Stimulated activated naive B cell treated with anti-CD40 and anti-IgM and Interleukin-4, amounts not matched to agents 10 μg/mL and 1 μg/mL and 100 μg/mL, for 72 hours (primary cell): ENCODE measurements around the gene INPP5K.

Experiments used
- ATAC-seq, 2 donors: fragments of 150-1000 bp; cut with Tn5 transposase; replicated peaks; 2 replicates each; pipeline ENCODE4 v1.10.0; 2021; ENCODE audit warnings: moderate library complexity in 1 of 2
- DNase-seq: peaks from one replicate; pipeline ENCODE4 v3.0.0; 2021
- H3K27ac Mint-ChIP-seq: one replicate; pipeline ENCODE4 v1.8.0; 2022; ENCODE audit warnings: mild to moderate bottlenecking, mixed read lengths
- H3K27me3 Mint-ChIP-seq, 2 donors: one replicate each; pipeline ENCODE4 v1.8.0; 2022; ENCODE audit warnings: mixed read lengths in 2 of 2
- H3K36me3 Mint-ChIP-seq, 2 donors: one replicate each; pipeline ENCODE4 v1.8.0; 2022; ENCODE audit warnings: mixed read lengths in 2 of 2, mild to moderate bottlenecking in 1 of 2
- H3K4me1 Mint-ChIP-seq, 2 donors: one replicate each; pipeline ENCODE4 v1.8.0; 2022; ENCODE audit warnings: mixed read lengths in 2 of 2, mild to moderate bottlenecking in 1 of 2
- H3K4me3 Mint-ChIP-seq, 2 donors: one replicate each; pipeline ENCODE4 v1.8.0; 2022; ENCODE audit warnings: mild to moderate bottlenecking in 2 of 2, mixed read lengths in 2 of 2, moderate library complexity in 1 of 2
- H3K9me3 Mint-ChIP-seq, 2 donors: one replicate each; pipeline ENCODE4 v1.8.0; 2022; ENCODE audit warnings: mixed read lengths in 2 of 2, mild to moderate bottlenecking in 1 of 2

INPP5K gene

DNA sequence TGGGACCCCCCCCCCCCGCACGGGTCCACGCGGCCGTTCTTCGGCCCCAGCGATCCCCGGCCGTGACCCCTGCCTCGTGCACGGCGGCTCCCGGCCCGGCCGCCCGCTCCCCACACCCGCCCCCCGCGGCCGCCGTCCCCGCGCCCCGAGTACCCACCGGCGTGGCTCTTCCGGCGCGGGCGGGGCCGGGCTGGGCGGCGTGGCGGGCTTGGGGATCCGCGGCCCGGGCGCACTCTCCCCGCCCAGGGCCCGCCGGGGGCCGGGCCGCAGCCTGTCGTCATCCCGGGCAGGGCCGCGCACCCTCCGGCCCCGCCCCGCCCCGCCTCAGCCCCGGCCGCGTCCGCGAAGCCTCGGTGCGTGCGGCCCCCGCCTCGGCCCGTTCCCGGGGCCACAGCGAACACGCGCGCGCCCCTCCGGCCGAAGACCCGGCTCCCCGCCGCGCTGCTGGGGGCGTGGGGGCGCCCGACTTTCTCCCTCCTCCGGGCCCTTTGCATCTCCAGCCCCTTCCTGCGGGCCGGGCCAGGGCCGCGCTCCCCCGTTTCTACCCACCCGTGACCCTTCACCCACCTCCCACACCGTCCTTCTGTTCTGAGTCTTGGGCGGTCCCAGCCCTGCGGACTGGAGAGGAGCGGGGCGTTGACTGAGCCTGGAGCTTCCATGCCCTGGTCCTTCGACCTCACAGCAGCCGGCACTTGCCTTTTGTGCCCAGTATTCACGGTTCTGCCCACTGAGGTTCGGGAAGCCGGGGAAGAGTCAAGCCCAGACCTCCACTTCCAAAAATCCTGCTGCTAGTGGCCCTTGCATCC lies 24.8 kb downstream of the INPP5K start:
- peak overlapping the region; percentile 94 for H3K27ac Mint-ChIP-seq
- ATAC-seq (peak; percentile 60 to 68), DNase-seq (no peak)

DNA sequence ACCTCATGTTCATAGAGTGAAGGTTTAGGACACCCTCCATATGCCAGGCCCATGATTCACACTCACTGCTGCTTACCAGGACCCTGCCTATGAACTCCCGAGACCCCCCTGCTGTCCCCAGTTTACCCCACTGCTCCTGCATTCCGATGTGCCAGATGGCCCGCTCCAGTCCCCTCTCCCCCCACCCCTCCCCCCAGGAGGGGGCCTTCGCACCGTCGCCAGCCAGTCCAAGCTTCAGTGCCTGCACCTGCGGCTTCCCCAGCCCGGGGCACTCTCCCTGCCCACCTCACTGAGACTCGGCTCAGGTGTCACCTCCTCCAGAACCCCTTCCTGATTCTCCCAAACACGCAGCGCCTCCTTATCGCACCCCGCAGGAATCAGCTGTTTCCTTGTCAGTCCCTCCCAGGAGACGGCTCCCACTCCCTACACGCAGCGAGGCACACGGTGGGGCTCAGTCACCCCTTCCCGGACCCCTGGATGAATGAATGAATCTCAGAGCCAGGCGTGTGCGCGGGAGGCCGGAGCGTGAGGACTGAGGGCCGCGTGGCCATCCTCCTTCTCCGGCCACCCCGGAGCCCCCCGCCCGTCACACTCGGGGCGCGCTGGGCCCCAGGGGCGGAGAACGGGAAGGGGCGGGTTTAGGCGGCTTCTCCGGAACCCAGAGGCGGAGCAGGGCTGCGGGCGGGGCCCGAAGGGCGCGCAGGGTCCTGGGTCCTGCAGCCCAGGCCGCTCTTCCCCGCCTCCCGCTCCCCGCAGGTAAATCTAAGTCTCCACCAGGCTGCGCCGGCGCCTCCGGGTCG lies 25.6 kb downstream of the INPP5K start:
- Mint-ChIP-seq H3K9me3 (no peaks in the 10 kb centered on the region), H3K27me3 (no peaks in the 10 kb centered on the region), H3K36me3 (peaks cover 9 to 14% of the 10 kb centered on the region in 2 donors), H3K27ac (peak overlapping the region; percentile 92), H3K4me1 (peaks cover 35 to 67% of the 10 kb centered on the region in 2 donors), H3K4me3 (peak overlapping the region; percentile 93 to 95)
- ATAC-seq (peak; percentile 59 to 67), DNase-seq (no peak)

More for the DNA sequence above, 24.8 kb downstream of the INPP5K start:
- H3K27me3 Mint-ChIP-seq = no peaks in the 10 kb centered on the region
- no peaks in the 10 kb centered on the region for H3K9me3 Mint-ChIP-seq
- peaks cover 10 to 14% of the 10 kb centered on the region in 2 donors for H3K36me3 Mint-ChIP-seq
- H3K4me1 Mint-ChIP-seq = peaks cover 35 to 63% of the 10 kb centered on the region in 2 donors
- H3K4me3 Mint-ChIP-seq = peak overlapping the region; percentile 95 to 96

- DNase-seq (no peak), ATAC-seq (no peak)
- Mint-ChIP-seq H3K4me1 (peaks cover 40 to 76% of the 10 kb centered on the region in 2 donors), H3K36me3 (peaks cover 8 to 16% of the 10 kb centered on the region in 2 donors), H3K27me3 (no peaks in the 10 kb centered on the region), H3K9me3 (no peaks in the 10 kb centered on the region), H3K27ac (peak overlapping the region; percentile 73), H3K4me3 (peak overlapping the region in 1 of 2 donors; percentile 89)
Measured at GRCh38 chr17:1488826-1489270, 27.6 kb downstream of the INPP5K start.

DNA sequence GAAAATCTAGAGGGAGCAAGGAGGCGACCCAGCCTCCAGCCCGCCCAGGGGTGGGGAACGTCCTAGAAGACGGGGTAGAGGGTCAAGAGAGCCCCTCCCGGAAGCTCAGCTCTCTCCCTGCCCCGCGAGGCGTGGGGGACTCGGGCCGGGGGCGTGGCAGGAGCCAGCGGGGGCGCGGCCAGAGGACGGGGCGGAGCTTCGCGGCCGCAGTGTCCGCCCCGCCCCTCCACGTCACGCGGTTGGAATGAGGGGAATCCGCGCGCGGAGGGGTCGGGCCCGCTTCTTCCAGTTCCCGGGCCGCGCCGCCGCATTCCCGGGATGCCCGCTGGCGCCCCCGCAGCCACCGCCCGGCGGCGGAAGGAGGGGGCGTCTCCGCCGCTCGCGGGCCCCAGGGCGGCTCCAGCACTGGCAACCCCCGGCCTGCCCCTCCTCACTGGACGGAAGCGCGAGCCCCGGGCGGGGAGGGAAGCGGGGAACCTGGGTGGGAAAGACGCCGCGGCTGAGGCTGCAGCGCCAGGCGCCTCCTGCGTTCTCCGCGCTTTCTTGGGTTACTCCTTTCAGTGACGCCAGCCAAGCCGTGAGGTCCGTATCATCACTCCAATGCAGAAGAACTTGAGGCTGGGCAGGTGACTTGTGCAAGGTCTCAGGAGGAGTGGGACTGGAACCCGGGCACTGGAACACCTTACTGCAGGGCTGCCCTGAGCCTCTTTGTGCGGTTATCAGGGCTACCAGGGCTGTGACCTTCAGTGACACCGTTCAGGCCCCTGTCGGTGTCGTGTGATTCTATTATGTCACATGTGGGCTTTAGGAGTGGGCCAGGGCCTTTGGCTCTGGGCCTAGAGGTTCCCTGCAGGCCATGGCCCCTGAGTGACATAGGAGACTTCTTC lies 28.2 kb downstream of the INPP5K start:
- peak overlapping the region; percentile 96 for H3K27ac Mint-ChIP-seq

DNA sequence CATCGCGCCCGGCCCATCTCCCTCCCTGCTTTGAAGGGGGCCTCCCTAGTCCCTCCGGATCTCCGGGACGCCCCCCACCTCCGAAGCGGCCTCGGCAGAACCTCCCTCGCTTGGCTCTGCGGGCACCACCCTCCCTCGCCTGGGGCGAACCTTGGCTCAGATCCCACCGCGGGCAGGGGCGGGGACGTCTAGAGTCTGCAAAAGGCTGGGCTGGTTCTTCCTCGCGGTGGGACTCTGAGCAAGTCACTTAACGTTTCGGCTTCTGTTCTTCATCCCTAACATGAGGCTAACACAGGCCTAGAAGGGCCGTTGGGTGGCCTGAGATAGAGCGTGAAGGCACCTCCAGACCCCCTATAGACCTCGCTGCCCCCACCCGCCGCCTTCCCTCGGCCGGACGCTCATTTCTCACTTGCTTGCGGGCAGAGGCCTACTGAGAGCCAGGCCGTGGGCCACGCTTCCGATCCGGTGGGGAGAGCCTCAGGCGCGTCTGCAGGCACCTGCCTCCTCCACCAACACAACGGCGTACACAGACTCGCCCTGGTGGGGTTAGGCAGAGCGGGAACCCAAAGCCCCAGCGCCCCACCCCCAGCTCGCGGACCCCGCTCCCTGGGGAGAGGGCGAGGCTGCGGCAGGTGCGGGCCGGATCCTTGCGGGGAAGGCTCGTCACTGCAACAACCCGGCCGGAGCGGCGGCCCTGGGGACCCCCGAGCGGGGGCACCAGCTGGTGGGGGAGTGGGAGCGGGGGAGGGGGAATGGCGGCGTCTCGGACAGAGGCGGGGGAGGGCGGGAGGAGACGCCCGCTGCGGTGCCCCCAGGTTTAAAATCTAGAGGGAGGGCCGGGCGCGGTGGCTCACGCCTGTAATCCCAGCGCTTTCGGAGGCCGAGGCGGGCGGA lies 29.4 kb downstream of the INPP5K start:
- Mint-ChIP-seq H3K27ac (peak overlapping the region; percentile 96), H3K4me1 (peaks cover 32 to 69% of the 10 kb centered on the region in 2 donors), H3K4me3 (peak overlapping the region; percentile 83 to 89), H3K9me3 (no peaks in the 10 kb centered on the region), H3K36me3 (peaks cover 21 to 27% of the 10 kb centered on the region in 2 donors), H3K27me3 (no peaks in the 10 kb centered on the region)
- ATAC-seq = peak; percentile 57 to 60
- DNase-seq = peak; percentile 92

More for the DNA sequence above, 28.2 kb downstream of the INPP5K start:
- peak in 1 of 2 donors; percentile 20 for ATAC-seq
- Mint-ChIP-seq H3K27me3 (no peaks in the 10 kb centered on the region), H3K36me3 (peaks cover 13 to 19% of the 10 kb centered on the region in 2 donors), H3K9me3 (no peaks in the 10 kb centered on the region), H3K4me3 (peak overlapping the region; percentile 83 to 89), H3K4me1 (peaks cover 39 to 76% of the 10 kb centered on the region in 2 donors)
- DNase-seq = peak; percentile 62

DNA sequence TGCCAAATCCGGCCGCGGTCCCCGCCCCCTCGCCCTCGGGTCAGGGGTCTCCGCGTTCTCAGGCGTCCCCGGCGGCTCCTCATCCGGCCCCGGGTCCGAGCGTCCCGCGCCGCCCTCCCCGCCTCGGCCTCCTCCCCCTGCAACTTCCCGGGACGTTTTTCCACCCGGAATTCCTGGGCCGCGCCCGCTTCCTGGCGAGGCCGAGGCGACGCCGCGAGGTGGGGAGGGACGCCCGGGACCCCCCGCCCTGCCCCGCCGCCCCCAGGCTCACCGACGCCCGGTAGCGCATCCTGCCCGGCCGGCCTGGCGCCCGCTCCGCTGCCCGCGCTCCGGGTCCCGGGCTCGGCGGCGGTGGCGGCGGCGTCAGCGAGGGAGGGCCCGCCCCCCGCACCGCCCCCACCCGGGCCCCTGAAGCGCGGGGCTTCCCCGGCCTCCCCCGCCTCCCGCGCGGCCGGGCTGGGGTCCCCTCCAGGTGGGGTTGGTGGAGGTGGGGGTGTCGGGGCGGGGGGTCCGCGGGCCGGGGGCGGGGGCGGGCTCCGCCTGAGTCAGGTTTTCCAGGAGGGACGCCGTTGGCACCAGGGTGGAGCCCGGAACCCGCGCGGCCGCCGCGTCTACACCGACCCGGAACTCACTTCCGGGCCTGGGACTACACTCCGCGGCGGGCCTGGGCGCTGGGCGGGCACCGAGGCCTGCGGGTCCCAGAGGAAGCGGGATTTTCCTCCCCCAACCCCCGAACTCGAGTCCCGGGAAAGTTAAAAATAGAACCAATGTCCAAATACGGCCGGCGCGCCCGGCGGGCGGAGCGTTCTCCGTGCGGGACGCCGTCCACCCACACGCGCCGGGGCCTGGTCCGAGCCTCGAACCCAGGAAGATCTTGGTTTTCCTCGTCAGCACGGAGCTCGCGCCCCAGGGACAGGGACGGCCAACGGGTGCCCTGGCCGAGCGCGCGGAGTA lies 30.7 kb downstream of the INPP5K start:
- Mint-ChIP-seq H3K36me3 (peaks cover 30 to 37% of the 10 kb centered on the region in 2 donors), H3K4me3 (peak overlapping the region; percentile 92 to 93), H3K9me3 (no peaks in the 10 kb centered on the region), H3K4me1 (peaks cover 33 to 65% of the 10 kb centered on the region in 2 donors), H3K27ac (peak overlapping the region; percentile 98), H3K27me3 (no peaks in the 10 kb centered on the region)
- ATAC-seq (peak; percentile 34 to 35), DNase-seq (peak; percentile 63)

- DNase-seq (peak; percentile 88), ATAC-seq (peak; percentile 57 to 64)
- Mint-ChIP-seq H3K36me3 (peaks cover 34 to 41% of the 10 kb centered on the region in 2 donors), H3K4me3 (peak overlapping the region; percentile 92 to 93), H3K27ac (peak overlapping the region; percentile 98), H3K9me3 (no peaks in the 10 kb centered on the region), H3K27me3 (no peaks in the 10 kb centered on the region), H3K4me1 (peaks cover 28 to 58% of the 10 kb centered on the region in 2 donors)
Measured at GRCh38 chr17:1484676-1485422, 31.6 kb downstream of the INPP5K start.

DNA sequence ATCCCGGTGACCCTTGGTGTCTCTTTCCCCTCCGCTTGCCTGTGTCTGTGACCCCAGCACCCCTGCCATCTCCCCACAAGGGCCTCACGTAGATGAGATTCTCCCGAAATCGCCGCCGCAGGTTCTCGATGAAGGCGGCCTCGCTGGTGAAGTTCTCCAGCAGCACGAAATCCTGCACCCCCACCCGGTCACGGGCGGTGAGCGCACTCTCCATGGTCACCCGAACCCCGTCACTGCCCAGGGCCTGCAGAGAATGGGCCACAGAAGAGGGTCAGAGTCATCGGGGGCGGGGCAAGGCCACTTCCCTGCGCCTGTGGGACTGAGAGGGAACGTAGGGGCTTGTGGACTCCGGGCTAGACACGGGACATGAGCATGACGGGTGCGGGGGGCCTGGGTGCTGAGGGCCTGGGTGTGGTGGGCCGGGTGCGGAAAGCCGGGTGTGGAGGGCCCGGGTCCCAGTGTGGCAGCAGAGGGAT lies 32.3 kb downstream of the INPP5K start:
- no peaks in the 10 kb centered on the region for H3K27me3 Mint-ChIP-seq
- H3K36me3 Mint-ChIP-seq = peaks cover 40 to 48% of the 10 kb centered on the region in 2 donors
- no peaks in the 10 kb centered on the region for H3K9me3 Mint-ChIP-seq
- H3K4me3 Mint-ChIP-seq = peak overlapping the region; percentile 92 to 93
- H3K4me1 Mint-ChIP-seq = peaks cover 31 to 54% of the 10 kb centered on the region in 2 donors
- ATAC-seq = no peak
- peak overlapping the region; percentile 90 for H3K27ac Mint-ChIP-seq
- DNase-seq = no peak

DNA sequence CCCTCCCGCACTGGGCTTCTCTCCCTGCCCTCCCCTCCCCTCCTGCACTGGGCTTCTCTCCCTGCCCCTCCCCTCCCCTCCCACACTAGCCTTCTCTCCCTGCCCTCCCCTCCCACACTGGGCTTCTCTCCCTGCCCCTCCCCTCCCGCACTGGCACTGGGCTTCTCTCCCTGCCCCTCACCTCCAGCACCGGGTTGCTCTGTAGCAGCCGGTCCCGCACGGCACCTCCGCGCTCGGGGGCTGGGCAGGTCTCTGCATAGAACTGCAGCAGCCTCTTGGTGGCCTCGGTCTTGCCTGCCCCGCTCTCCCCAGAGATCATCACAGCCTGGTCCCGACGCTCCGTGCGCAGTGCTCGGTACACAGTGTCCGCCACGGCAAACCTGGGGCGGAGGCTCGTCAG lies 33.7 kb downstream of the INPP5K start:
- DNase-seq = no peak
- Mint-ChIP-seq H3K4me3 (no peak overlapping the region), H3K36me3 (peaks cover 54 to 60% of the 10 kb centered on the region in 2 donors), H3K9me3 (no peaks in the 10 kb centered on the region), H3K27me3 (no peaks in the 10 kb centered on the region), H3K27ac (peak overlapping the region; percentile 14), H3K4me1 (peaks cover 34 to 56% of the 10 kb centered on the region in 2 donors)
- no peak for ATAC-seq

DNA sequence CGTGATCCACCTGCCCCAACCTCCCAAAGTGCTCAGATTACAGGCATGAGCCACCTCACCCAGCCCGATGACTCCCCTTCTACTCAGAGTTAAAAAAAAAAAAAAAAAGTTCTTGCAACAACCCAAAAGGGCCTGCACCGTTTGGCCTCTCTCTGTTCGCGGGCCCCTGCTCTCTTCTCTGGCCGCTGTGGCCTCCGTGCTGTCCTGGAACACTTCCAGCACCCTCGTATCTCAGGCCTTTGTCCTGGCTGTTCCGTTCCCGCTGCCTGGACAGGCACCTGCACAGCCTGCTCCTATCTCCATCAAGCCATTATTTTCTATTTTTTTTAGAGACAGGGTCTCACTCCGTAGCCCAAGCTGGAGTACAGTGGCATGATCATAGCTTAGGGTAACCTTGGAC lies 34.7 kb downstream of the INPP5K start:
- Mint-ChIP-seq H3K9me3 (no peaks in the 10 kb centered on the region), H3K4me1 (peaks cover 35 to 56% of the 10 kb centered on the region in 2 donors), H3K27me3 (no peaks in the 10 kb centered on the region), H3K36me3 (peaks cover 61 to 62% of the 10 kb centered on the region in 2 donors), H3K4me3 (peak overlapping the region in 1 of 2 donors; percentile 29), H3K27ac (peak overlapping the region; percentile 71)
- DNase-seq (no peak), ATAC-seq (no peak)

GRCh38 chr17:1480747-1481465 lies 35.5 kb downstream of the INPP5K start:
- DNase-seq = no peak
- Mint-ChIP-seq H3K36me3 (peaks cover 63 to 65% of the 10 kb centered on the region in 2 donors), H3K27me3 (no peaks in the 10 kb centered on the region), H3K4me3 (no peak overlapping the region), H3K27ac (peak overlapping the region; percentile 53), H3K9me3 (no peaks in the 10 kb centered on the region), H3K4me1 (peaks cover 40 to 60% of the 10 kb centered on the region in 2 donors)
- ATAC-seq = no peak
